C4-2B (cell line): ENCODE data around the gene SSR1.

ENCODE experiments used
- ZFX ChIP-seq: fragments of 450-650 bp; IDR thresholded peaks from 2 replicates; pipeline ENCODE4 v1.6.1; 2017
- TF ChIP-seq, protein P1 (sequence below): fragments of 450-650 bp; conservative IDR thresholded peaks from 2 replicates; pipeline ENCODE4 v1.5.1; 2017; ENCODE audit warnings: mild to moderate bottlenecking

GRCh38 chr6:7313505-7314165 lies 636 bp upstream of the SSR1 start:
- no peak for TF ChIP-seq ZFX
- TF ChIP-seq, protein P1, sequence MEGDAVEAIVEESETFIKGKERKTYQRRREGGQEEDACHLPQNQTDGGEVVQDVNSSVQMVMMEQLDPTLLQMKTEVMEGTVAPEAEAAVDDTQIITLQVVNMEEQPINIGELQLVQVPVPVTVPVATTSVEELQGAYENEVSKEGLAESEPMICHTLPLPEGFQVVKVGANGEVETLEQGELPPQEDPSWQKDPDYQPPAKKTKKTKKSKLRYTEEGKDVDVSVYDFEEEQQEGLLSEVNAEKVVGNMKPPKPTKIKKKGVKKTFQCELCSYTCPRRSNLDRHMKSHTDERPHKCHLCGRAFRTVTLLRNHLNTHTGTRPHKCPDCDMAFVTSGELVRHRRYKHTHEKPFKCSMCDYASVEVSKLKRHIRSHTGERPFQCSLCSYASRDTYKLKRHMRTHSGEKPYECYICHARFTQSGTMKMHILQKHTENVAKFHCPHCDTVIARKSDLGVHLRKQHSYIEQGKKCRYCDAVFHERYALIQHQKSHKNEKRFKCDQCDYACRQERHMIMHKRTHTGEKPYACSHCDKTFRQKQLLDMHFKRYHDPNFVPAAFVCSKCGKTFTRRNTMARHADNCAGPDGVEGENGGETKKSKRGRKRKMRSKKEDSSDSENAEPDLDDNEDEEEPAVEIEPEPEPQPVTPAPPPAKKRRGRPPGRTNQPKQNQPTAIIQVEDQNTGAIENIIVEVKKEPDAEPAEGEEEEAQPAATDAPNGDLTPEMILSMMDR = no peak
